A549 (cell line): Measurements from ENCODE around the gene RASGRP1. TPM values are rescaled to one million over a fixed set of nuclear protein-coding genes. Genes with fewer than 3 reads are reported as not detected.

ENCODE experiments used
- ATAC-seq, 2 experiments: fragments of 200-7000 bp in 1 of 2; fragments of >200 bp in 1 of 2; cut with Nextera tagmentation in 1 of 2; cut with Tn5 transposase in 1 of 2; 3 replicates each; pipeline versions ENCODE4 v1.8.0 to v1.9.1; 2018 to 2020; ENCODE audit warnings: mild to moderate bottlenecking in 1 of 2, moderate library complexity in 1 of 2
- CTCF ChIA-PET: fragments of 300-600 bp; sonication (Branson Sonifier 250); formaldehyde crosslinking; extraction: SDS; loops from one replicate; lab custom pipeline; 2021; ENCODE audit warnings: antibody characterized with exemption, inconsistent platforms; lab: Yijun Ruan, JAX
- POLR2A ChIA-PET: fragments of 350-600 bp; formaldehyde crosslinking; extraction: SDS; loops from one replicate; lab custom pipeline; 2021; ENCODE audit warnings: antibody characterized with exemption, inconsistent platforms; lab: Yijun Ruan, JAX
- DNase-seq, 2 experiments: peaks; one replicate each; pipeline versions ENCODE4 v3.0.0 to v3.0.0-alpha.2; 2011 to 2016; ENCODE audit warnings: low read depth in 1 of 2, low spot score in 1 of 2
- FAIRE-seq: peaks from 2 replicates; lab custom pipeline; 2011; peaks lifted over from hg19 to GRCh38; lab: Jason Lieb, UNC
- H3K27ac ChIP-seq, 2 experiments: fragments of >200 bp; sonication (Bioruptor Twin); formaldehyde crosslinking; 3 replicates each; pipeline ENCODE4 v1.5.1; 2016 to 2017
- H3K4me1 ChIP-seq: fragments of >200 bp; sonication (Bioruptor Twin); formaldehyde crosslinking; 3 replicates; pipeline ENCODE4 v1.6.1; 2016
- H3K4me2 ChIP-seq: fragments of >200 bp; sonication (Bioruptor Twin); formaldehyde crosslinking; 3 replicates; pipeline ENCODE4 v1.6.1; 2016
- H3K4me3 ChIP-seq: fragments of >200 bp; sonication (Bioruptor Twin); formaldehyde crosslinking; 3 replicates; pipeline ENCODE4 v1.5.1; 2016
- H3K9me3 ChIP-seq: fragments of >200 bp; sonication (Bioruptor Twin); formaldehyde crosslinking; 3 replicates; pipeline ENCODE4 v1.6.1; 2016
- BHLHE40 ChIP-seq: IDR thresholded peaks from 2 replicates; pipeline ENCODE4 v1.6.1; 2012; ENCODE audit warnings: low read depth, low read length, inconsistent platforms
- CBX8 ChIP-seq: fragments of 200-600 bp; sonication (generic); IDR thresholded peaks from 2 replicates; pipeline ENCODE4 v1.6.1; 2016
- CEBPB ChIP-seq, 2 experiments: fragments of >200 bp in 1 of 2; sonication (Bioruptor Twin) in 1 of 2; formaldehyde crosslinking in 1 of 2; IDR thresholded peaks; 2 replicates each; pipeline ENCODE4 v1.6.1; 2012 to 2016
- CHD4 ChIP-seq: fragments of 200-600 bp; sonication (generic); IDR thresholded peaks from 2 replicates; pipeline ENCODE4 v1.6.1; 2016; ENCODE audit warnings: antibody characterized with exemption, mild to moderate bottlenecking, borderline replicate concordance
- EHMT2 ChIP-seq: fragments of 200-600 bp; sonication (generic); IDR thresholded peaks from 2 replicates; pipeline ENCODE4 v1.6.1; 2016; ENCODE audit warnings: antibody characterized with exemption, low read depth, mild to moderate bottlenecking, moderate library complexity
- EP300 ChIP-seq, 2 experiments: fragments of >200 bp; sonication (Bioruptor Twin); formaldehyde crosslinking; IDR thresholded peaks; 2 replicates in 1 of 2; 3 replicates in 1 of 2; pipeline ENCODE4 v1.6.1; 2016 to 2017
- FOSL2 ChIP-seq, 2 experiments: fragments of 450-650 bp in 1 of 2; fragments of >200 bp in 1 of 2; sonication (Bioruptor Twin) in 1 of 2; formaldehyde crosslinking; IDR thresholded peaks; 2 replicates each; pipeline versions ENCODE4 v1.5.0 to v1.6.1; 2016 to 2020; ENCODE audit warnings: mild to moderate bottlenecking in 1 of 2, moderate library complexity in 1 of 2
- FOXS1 ChIP-seq: fragments of 250-450 bp; sonication (Bioruptor Pico); IDR thresholded peaks from 2 replicates; pipeline ENCODE4 v1.5.0; 2020; ENCODE audit warnings: mild to moderate bottlenecking, moderate library complexity
- HDAC2 ChIP-seq: fragments of 200-600 bp; sonication (generic); IDR thresholded peaks from 2 replicates; pipeline ENCODE4 v1.6.1; 2016
- HOXA7 ChIP-seq: fragments of 250-450 bp; sonication (Bioruptor Pico); IDR thresholded peaks from 2 replicates; pipeline ENCODE4 v1.5.0; 2020; ENCODE audit warnings: mild to moderate bottlenecking, moderate library complexity
- HOXB5 ChIP-seq: fragments of 250-450 bp; sonication (Bioruptor Pico); IDR thresholded peaks from 2 replicates; pipeline ENCODE4 v1.5.0; 2020; ENCODE audit warnings: mild to moderate bottlenecking, moderate library complexity
- KDM5A ChIP-seq: fragments of 200-600 bp; sonication (generic); IDR thresholded peaks from 2 replicates; pipeline ENCODE4 v1.6.1; 2016; ENCODE audit warnings: antibody characterized with exemption, mild to moderate bottlenecking
- NPAS2 ChIP-seq: fragments of 250-450 bp; sonication (Bioruptor Pico); IDR thresholded peaks from 2 replicates; pipeline ENCODE4 v1.8.0; 2022; ENCODE audit warnings: mild to moderate bottlenecking, moderate library complexity, borderline replicate concordance
- POLR2A ChIP-seq: IDR thresholded peaks from 2 replicates; pipeline ENCODE4 v1.6.1; 2012; ENCODE audit warnings: mild to moderate bottlenecking, low read length
- POLR2AphosphoS2 ChIP-seq: conservative IDR thresholded peaks from 2 replicates; pipeline ENCODE4 v1.6.1; 2012; ENCODE audit warnings: low read length, improper control_type of control experiment, inconsistent platforms
- RCOR1 ChIP-seq: fragments of 150-350 bp; IDR thresholded peaks from 2 replicates; pipeline ENCODE4 v1.6.1; 2014; ENCODE audit warnings: antibody characterized with exemption, low read length, low read depth
- SMC3 ChIP-seq: fragments of >200 bp; sonication (Bioruptor Twin); formaldehyde crosslinking; IDR thresholded peaks from 3 replicates; pipeline ENCODE4 v1.6.1; 2018; ENCODE audit warnings: inconsistent platforms
- SREBF2 ChIP-seq: fragments of 450-650 bp; IDR thresholded peaks from 2 replicates; pipeline ENCODE4 v1.6.1; 2014; ENCODE audit warnings: mild to moderate bottlenecking, moderate library complexity
- ZNF302 ChIP-seq: fragments of 250-450 bp; sonication (Bioruptor Pico); IDR thresholded peaks from 2 replicates; pipeline ENCODE4 v1.9.0; 2021; ENCODE audit warnings: inconsistent platforms, mild to moderate bottlenecking, moderate library complexity
- WGBS: methylation state at CpG from one replicate; pipeline ENCODE4 v1.1.6; 2017; ENCODE audit errors: missing lambda C conversion rate; 5-methylcytosine and 5-hydroxymethylcytosine counted together
- polyA plus RNA-seq, 4 experiments: library from polyadenylated mRNA; depleted of rRNA in 3 of 4; stranded (reverse); fragments of >200 nt; fragmentation: RNase III in 1 of 4; extraction: RNeasy Plus Mini Kit Qiagen cat#74134 plus additional on column Dnase treatment in 1 of 4; gene quantifications; 2 replicates in 3 of 4; 3 replicates in 1 of 4; pipeline ENCODE4 v1.2.3, GENCODE V29; 2011 to 2017
- TF ChIP-seq, protein P1 (sequence below): IDR thresholded peaks from 2 replicates; pipeline ENCODE4 v1.6.1; 2012; ENCODE audit warnings: low read depth, borderline replicate concordance
- TF ChIP-seq, protein P2 (sequence below): fragments of 150-350 bp; IDR thresholded peaks from 2 replicates; pipeline ENCODE4 v1.6.1; 2014; ENCODE audit warnings: low read depth, mild to moderate bottlenecking, low read length
- TF ChIP-seq, protein P3 (sequence below): fragments of 250-450 bp; sonication (Bioruptor Pico); IDR thresholded peaks from 2 replicates; pipeline ENCODE4 v1.5.0; 2021; ENCODE audit warnings: mild to moderate bottlenecking, moderate library complexity, borderline replicate concordance
- TF ChIP-seq, protein P4 (sequence below): fragments of 450-650 bp; IDR thresholded peaks from 2 replicates; pipeline ENCODE4 v1.6.1; 2014; ENCODE audit warnings: antibody characterized with exemption

RASGRP1 gene
- polyA plus RNA-seq, 2 of the 4 experiments (the other 2 are of a cell fraction), result 0.70 to 1.2 TPM

DNA sequence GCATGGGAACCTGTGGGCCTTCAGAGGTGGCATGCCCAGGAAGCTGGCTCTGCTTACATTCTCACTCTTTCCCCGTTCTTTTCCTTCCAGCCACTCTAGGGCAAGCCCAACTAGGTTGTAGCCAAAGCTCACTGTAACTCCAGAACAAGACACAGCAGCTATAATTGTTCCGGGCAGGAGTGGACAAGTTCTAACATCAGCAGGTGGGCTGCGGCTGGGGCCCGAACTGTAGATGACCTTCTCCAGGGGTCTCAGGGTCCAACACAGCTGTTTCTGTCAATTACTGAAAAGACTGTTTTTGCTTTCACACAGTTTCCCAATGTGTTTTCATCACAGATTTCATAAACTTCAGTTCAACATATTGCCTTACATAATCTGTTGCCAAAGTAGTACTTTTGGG is 11.5 kb downstream of the RASGRP1 start:
- ChIA-PET CTCF (interaction anchor here (7.3 kb wide), 1 partner anchor 10 kb away, joined by 40 read pairs; the partner anchor contains the start of gene RASGRP1), POLR2A (no interaction called here)
- Histone ChIP-seq H3K27ac (no peak overlapping the region), H3K9me3 (no peaks in the 10 kb centered on the region), H3K4me1 (no peaks in the 10 kb centered on the region), H3K4me3 (no peak overlapping the region), H3K4me2 (no peak overlapping the region)
- no peak for DNase-seq
- TF ChIP-seq ZNF302 (CRISPR knock-in tag) (no peak), CHD4 (no peak), FOXS1 (CRISPR knock-in tag) (no peak), SREBF2 (no peak), SMC3 (no peak), BHLHE40 (no peak), CEBPB (IDR thresholded peaks at IDR 0.05) (no peak), EP300 (IDR thresholded peaks at IDR 0.05) (no peak), HOXA7 (CRISPR knock-in tag) (no peak), RCOR1 (no peak), KDM5A (no peak), POLR2AphosphoS2 (no peak)
- TF ChIP-seq, protein P1, sequence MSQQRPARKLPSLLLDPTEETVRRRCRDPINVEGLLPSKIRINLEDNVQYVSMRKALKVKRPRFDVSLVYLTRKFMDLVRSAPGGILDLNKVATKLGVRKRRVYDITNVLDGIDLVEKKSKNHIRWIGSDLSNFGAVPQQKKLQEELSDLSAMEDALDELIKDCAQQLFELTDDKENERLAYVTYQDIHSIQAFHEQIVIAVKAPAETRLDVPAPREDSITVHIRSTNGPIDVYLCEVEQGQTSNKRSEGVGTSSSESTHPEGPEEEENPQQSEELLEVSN, result no peak
- TF ChIP-seq, protein P2, sequence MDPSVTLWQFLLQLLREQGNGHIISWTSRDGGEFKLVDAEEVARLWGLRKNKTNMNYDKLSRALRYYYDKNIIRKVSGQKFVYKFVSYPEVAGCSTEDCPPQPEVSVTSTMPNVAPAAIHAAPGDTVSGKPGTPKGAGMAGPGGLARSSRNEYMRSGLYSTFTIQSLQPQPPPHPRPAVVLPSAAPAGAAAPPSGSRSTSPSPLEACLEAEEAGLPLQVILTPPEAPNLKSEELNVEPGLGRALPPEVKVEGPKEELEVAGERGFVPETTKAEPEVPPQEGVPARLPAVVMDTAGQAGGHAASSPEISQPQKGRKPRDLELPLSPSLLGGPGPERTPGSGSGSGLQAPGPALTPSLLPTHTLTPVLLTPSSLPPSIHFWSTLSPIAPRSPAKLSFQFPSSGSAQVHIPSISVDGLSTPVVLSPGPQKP, result no peak
- FAIRE-seq, result no peak
- no peak for ATAC-seq
- 70% methylated on average over 4 of the region's 4 CpGs for WGBS

DNA sequence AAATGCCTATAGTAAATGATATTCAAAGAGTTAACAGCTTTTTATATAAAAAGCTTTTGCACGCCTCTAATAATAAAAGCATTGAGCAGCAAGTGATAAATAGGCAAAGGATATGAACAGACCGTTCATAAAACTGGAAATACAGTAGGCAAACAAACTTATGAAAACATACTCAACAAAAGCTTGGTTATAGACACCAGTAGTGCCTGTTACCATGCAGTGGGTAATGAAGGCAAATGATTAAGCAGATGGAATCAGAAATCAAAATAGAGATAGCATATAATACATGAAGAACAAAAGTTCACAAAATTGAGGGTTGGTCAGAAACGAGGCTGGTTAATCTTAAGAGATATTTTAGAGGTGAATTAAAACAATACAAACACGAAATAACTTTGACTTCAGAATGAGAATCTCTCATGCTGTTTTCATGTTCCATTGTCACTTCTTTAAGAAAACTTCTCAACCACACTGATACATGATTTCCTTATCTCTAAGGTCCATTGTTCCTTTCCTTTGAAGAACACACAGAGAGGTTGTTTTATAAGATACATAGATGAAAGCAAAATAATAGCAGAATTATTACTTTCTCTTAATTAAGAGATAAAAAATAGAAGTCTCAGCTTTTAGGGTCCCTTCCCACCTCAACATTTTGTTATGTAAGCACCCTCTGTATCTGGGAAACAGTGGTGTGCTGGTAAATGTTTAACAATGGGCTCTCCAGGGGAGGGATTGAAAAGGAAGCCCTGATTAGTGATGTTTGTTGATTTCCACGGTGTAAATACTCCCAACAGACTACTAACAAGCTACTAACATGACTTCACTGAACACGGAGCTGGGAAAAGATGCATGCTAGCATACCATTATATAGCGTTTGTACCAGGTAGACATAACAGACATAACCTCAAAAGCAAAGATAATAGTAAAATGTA is 12.6 kb downstream of the RASGRP1 start:
- DNase-seq, result no peak
- ChIA-PET CTCF (interaction anchor here (1.1 to 7.3 kb wide), 3 partner anchors 9 to 19 kb away, joined by 3 to 40 read pairs (median 4); partner anchors contain the start of gene RASGRP1), POLR2A (no interaction called here)
- no peaks in the 10 kb centered on the region for H3K4me1 ChIP-seq
- no peak for FAIRE-seq
- no peaks in the 10 kb centered on the region for H3K9me3 ChIP-seq
- no peak overlapping the region for H3K4me3 ChIP-seq
- no peak for ATAC-seq
- no peak overlapping the region for H3K27ac ChIP-seq
- WGBS, result 36% methylated on average over 7 of the region's 7 CpGs
- H3K4me2 ChIP-seq, result no peak overlapping the region
- no peak for TF ChIP-seq HDAC2
- no peak for TF ChIP-seq FOSL2 (IDR thresholded peaks at IDR 0.05)
- TF ChIP-seq FOSL2 (CRISPR knock-in tag; IDR thresholded peaks at IDR 0.05), result no peak
- TF ChIP-seq NPAS2 (CRISPR knock-in tag), result no peak
- TF ChIP-seq HOXB5 (CRISPR knock-in tag), result no peak
- TF ChIP-seq, protein P3, sequence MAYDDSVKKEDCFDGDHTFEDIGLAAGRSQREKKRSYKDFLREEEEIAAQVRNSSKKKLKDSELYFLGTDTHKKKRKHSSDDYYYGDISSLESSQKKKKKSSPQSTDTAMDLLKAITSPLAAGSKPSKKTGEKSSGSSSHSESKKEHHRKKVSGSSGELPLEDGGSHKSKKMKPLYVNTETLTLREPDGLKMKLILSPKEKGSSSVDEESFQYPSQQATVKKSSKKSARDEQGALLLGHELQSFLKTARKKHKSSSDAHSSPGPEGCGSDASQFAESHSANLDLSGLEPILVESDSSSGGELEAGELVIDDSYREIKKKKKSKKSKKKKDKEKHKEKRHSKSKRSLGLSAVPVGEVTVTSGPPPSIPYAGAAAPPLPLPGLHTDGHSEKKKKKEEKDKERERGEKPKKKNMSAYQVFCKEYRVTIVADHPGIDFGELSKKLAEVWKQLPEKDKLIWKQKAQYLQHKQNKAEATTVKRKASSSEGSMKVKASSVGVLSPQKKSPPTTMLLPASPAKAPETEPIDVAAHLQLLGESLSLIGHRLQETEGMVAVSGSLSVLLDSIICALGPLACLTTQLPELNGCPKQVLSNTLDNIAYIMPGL (CRISPR knock-in tag), result no peak
- TF ChIP-seq CBX8, result no peak
- TF ChIP-seq POLR2A, result no peak
- no peak for TF ChIP-seq EHMT2
- TF ChIP-seq, protein P4, sequence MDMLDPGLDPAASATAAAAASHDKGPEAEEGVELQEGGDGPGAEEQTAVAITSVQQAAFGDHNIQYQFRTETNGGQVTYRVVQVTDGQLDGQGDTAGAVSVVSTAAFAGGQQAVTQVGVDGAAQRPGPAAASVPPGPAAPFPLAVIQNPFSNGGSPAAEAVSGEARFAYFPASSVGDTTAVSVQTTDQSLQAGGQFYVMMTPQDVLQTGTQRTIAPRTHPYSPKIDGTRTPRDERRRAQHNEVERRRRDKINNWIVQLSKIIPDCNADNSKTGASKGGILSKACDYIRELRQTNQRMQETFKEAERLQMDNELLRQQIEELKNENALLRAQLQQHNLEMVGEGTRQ, result no peak
